LNCAP (cell line): ENCODE measurements around the gene MYL3.

Experiments
- CTCF ChIP-seq: fragments of 450-650 bp; IDR thresholded peaks from 2 replicates; pipeline ENCODE4 v1.5.1; 2017; ENCODE audit warnings: mild to moderate bottlenecking

MYL3 gene

DNA sequence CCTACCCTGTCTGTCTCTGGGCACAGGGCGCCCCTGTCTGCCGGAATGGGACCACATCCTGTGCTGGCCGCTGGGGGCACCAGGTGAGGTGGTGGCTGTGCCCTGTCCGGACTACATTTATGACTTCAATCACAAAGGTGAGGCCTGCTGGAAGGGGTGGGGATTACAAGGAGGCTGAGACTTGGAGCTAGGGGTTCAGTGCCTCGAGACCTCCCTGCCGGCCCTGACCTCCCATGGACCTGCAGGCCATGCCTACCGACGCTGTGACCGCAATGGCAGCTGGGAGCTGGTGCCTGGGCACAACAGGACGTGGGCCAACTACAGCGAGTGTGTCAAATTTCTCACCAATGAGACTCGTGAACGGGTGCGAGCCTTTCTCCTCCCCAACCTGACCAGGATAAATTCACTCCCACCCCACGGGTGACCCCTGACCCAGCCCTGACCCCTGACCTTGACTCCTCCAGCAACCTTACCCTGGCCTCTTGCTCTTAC is 34.6 kb upstream of the MYL3 start:
- TF ChIP-seq CTCF = no peak

DNA sequence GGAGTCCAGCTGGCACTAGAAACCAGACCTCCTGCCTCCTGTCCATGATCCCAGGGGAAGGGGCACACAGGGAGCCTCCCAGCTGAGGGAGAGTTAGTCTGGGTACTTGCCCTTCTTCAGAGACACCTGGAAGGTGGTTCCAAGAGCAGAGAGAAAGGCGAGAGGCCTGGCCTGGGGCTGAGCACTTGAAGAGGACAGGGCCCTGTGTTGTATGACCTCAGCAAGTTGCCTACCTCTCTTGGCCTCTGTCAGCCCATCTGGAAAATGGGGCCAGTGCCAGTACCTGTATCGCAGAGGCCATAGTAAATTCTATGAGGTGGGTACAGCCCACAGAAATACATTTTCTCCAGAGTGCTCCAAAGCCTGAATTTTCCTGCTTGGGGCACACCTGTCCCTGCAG is 33.8 kb upstream of the MYL3 start:
- TF ChIP-seq CTCF = no peak

- no peak for TF ChIP-seq CTCF
These were observed 33.1 kb upstream of the MYL3 start for GRCh38 chr3:46896386-46896785.

GRCh38 chr3:46895761-46896160 is 32.5 kb upstream of the MYL3 start:
- TF ChIP-seq CTCF = no peak

DNA sequence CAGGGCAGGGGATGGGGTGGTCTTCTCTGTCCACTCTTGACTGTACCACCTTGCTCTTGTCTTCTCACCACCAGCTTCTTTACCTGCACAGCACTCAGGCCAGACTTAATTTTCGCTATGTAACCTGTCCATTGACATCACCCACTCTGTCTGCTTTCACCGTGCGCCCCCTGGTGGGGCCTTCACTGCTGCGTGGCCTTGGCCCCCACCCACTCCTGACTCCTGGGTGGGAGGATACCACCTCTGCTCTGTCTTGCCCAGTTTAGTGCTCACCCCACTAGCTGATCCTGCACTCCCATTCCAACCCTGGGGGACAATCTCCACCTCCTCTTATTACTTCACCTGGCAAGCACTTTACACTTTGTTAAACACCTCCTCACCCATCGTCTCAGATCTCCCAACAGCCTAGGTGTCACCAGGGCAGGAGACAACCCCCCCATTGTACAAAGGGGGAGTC is 32.0 kb upstream of the MYL3 start:
- TF ChIP-seq CTCF = peak; percentile 90

- no peak for TF ChIP-seq CTCF
These were observed 31.0 kb upstream of the MYL3 start for GRCh38 chr3:46894256-46894655.

DNA sequence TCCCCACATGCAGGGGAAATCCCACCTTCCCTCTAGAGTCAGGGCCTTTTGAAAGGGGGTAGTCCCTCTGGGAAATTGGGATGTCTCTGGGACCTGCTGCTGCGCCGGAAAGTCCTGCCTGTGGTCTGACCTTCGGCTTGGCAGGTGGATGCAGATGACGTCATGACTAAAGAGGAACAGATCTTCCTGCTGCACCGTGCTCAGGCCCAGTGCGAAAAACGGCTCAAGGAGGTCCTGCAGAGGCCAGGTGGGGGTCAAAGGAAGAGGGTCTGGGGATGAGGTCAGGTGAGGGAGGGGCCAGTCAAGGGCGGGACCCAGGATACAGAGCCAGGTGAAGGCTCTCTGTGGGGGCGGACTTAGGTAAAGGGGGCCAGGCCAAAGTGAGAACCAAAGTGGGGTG is 30.5 kb upstream of the MYL3 start:
- no peak for TF ChIP-seq CTCF

DNA sequence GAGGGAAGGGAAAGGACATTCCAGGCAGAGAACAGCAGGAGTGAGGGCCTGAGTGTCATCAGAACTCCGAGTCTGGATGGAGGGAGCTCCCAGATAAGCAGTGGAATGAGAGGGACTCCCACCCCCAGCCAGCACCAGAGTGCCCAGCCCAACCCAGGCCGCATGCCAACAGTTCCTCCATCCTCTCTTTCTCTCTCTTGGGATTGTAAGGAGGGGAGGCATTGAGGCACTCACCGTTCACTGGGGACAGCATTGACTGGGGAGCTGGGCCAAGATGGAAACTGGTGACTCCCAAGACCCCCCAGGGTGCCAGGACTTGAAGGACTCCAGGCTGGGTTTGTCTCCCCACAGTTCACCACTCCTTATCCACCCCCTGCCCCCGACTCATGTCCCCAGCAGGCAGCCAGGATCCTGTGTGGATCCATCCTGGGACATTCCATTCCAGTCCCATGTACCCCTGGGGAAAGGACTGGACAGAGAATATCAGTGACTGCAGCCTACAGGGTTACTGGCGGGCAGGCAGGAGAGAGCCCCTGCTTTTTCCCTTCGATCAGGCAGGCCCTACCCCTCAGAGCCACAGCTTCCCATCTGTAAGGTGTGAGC is 30.0 kb upstream of the MYL3 start:
- TF ChIP-seq CTCF = no peak
